ENCODE data around the gene CCR3.

DNA sequence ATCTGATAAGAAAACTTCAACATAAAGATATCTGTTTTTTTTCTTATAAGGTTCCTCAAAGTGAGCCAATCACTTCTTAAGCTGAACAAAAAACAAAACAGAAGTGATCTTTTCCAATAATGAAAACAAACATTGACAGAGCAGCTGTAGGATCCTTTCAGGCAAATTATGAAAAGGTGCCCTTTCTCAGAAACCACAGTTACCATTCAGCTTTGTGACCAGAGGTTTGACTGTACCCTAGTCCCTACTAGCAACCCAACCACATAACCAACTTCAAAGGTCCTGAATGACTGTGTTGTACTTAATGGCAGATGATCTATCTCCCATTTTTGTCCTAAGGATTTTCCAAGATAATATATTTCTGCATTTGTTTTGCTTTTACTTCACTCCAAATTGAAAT lies 72.3 kb downstream of the CCR3 start:
- no peak for TF ChIP-seq CTCF (IDR thresholded peaks at IDR 0.05; ENCODE audit: low read depth, low read length)
- no peak for TF ChIP-seq POLR2A (IDR thresholded peaks at IDR 0.05; ENCODE audit: extremely low read depth, insufficient read length)
